GM23248 (cell line): ENCODE measurements around the gene RAB28.

Experiments used
- EZH2 ChIP-seq: fragments of 200-600 bp; sonication (generic); IDR thresholded peaks from 2 replicates; pipeline ENCODE4 v1.6.1; 2018; ENCODE audit warnings: antibody characterized with exemption, mild to moderate bottlenecking; ENCODE audit not compliant: insufficient read depth, poor library complexity, severe bottlenecking
- EZH2phosphoT487 ChIP-seq: fragments of 200-600 bp; sonication (generic); IDR thresholded peaks from 2 replicates; pipeline ENCODE4 v1.6.1; 2018; ENCODE audit warnings: antibody characterized with exemption, moderate library complexity, mild to moderate bottlenecking, low read depth; ENCODE audit not compliant: insufficient read depth

GRCh38 chr4:13530823-13531624 lies 46.9 kb upstream of the RAB28 start:
- TF ChIP-seq EZH2phosphoT487 (peak; percentile 47; the same call in 1 of the 2 replicates), EZH2 (peak; percentile 59)
